Lower leg skin (tissue), 4 donors: ENCODE results near the gene NUTM2F. TPM values are rescaled to one million over a fixed set of nuclear protein-coding genes. Genes with fewer than 3 reads are reported as not detected.

Experiments
- DNase-seq, 2 donors: peaks; one replicate each; pipeline ENCODE4 v3.0.0-alpha.2; 2019; ENCODE audit warnings: low spot score in 2 of 2
- H3K4me3 ChIP-seq: fragments of 200-600 bp; sonication (generic); 2 replicates; pipeline ENCODE4 v1.5.1; 2017; ENCODE audit warnings: mild to moderate bottlenecking, low read depth; ENCODE audit not compliant: poor library complexity, severe bottlenecking
- CTCF ChIP-seq, 3 donors: fragments of 450-650 bp; IDR thresholded peaks; one replicate each; pipeline ENCODE4 v1.5.1; 2016; ENCODE audit warnings: antibody characterized with exemption in 3 of 3, mild to moderate bottlenecking in 3 of 3, moderate library complexity in 2 of 3
- POLR2A ChIP-seq, 2 donors: fragments of 450-650 bp; IDR thresholded peaks; one replicate each; pipeline ENCODE4 v1.6.1; 2016 to 2017; ENCODE audit warnings: antibody characterized with exemption in 2 of 2, mild to moderate bottlenecking in 1 of 2, moderate library complexity in 1 of 2
- WGBS, 2 donors: methylation state at CpG; one replicate each; pipeline ENCODE4 v1.1.5; 2018; 5-methylcytosine and 5-hydroxymethylcytosine counted together
- intact Hi-C: fragments of 100-400 bp; cut with DNase I; formaldehyde crosslinking; loops from one replicate; pipeline ENCODE4 v1.15.0; 2023; ENCODE audit warnings: low total_unique reads
- total RNA-seq, 4 donors: library from RNA; depleted of rRNA; stranded (reverse); fragments of >200 nt; gene quantifications; one replicate each; pipeline ENCODE4 v1.1.0, GENCODE V29; 2016

Gene NUTM2F
- total RNA-seq, 4 donors from 2014 or later = not detected

GRCh38 chr9:94302426-94302825, 26.0 kb downstream of the NUTM2F start:
- no peak overlapping the region for H3K4me3 ChIP-seq
- TF ChIP-seq CTCF (IDR thresholded peaks at IDR 0.05) (no peak), POLR2A (IDR thresholded peaks at IDR 0.05) (no peak)
- no peak for DNase-seq
- WGBS, 2 donors = 70 to 72% methylated on average over 4 of the region's 4 CpGs
- intact Hi-C loops = no loop called here

- no peak overlapping the region for H3K4me3 ChIP-seq
- 89 to 92% methylated on average over 5 of the region's 5 CpGs for whole genome bisulfite sequencing, 2 donors
- DNase-seq = no peak
- TF ChIP-seq CTCF (IDR thresholded peaks at IDR 0.05) (no peak), POLR2A (IDR thresholded peaks at IDR 0.05) (no peak)
- intact Hi-C loops = no loop called here
These were observed 26.9 kb downstream of the NUTM2F start for GRCh38 chr9:94301583-94301982.

- DNase-seq = no peak
- WGBS, 2 donors = 94 to 95% methylated on average over 19 to 20 of the region's 20 CpGs
- intact Hi-C loops = no loop called here
- TF ChIP-seq POLR2A (IDR thresholded peaks at IDR 0.05) (no peak), CTCF (IDR thresholded peaks at IDR 0.05) (no peak)
- H3K4me3 ChIP-seq = no peak overlapping the region
These were observed 27.8 kb downstream of the NUTM2F start for GRCh38 chr9:94300470-94301301.

GRCh38 chr9:94298949-94299599, 29.4 kb downstream of the NUTM2F start:
- intact Hi-C loops = no loop called here
- no peak for TF ChIP-seq POLR2A (IDR thresholded peaks at IDR 0.05)
- TF ChIP-seq CTCF (IDR thresholded peaks at IDR 0.05) = no peak
- DNase-seq = no peak
- WGBS, 2 donors = 80 to 84% methylated on average over 9 of the region's 9 CpGs
- no peak overlapping the region for H3K4me3 ChIP-seq

- intact Hi-C loops = no loop called here
- no peak for TF ChIP-seq CTCF (IDR thresholded peaks at IDR 0.05)
- TF ChIP-seq POLR2A (IDR thresholded peaks at IDR 0.05) = no peak
- no peak for DNase-seq
- H3K4me3 ChIP-seq = no peak overlapping the region
- 84 to 100% methylated on average over 2 of the region's 2 CpGs for WGBS, 2 donors
These were observed 38.8 kb downstream of the NUTM2F start for GRCh38 chr9:94289691-94290090.
